HG02870 (cell line): Measurements from ENCODE around the gene GTF2IRD1.
"Not testable (repeated sequence)": the region's sequence is repeated elsewhere in the genome, so short reads cannot be mapped to it uniquely, and the experiment has no call there.

Source experiments
- ATAC-seq: cut with Tn5 transposase; IDR thresholded peaks from one replicate; pipeline ENCODE4 v1.9.1; 2021; ENCODE audit warnings: mild to moderate bottlenecking, moderate library complexity; ENCODE audit not compliant: unreplicated experiment

Gene GTF2IRD1

GRCh38 chr7:74544706-74545469 lies 91.2 kb downstream of the GTF2IRD1 start:
- no peak for ATAC-seq

DNA sequence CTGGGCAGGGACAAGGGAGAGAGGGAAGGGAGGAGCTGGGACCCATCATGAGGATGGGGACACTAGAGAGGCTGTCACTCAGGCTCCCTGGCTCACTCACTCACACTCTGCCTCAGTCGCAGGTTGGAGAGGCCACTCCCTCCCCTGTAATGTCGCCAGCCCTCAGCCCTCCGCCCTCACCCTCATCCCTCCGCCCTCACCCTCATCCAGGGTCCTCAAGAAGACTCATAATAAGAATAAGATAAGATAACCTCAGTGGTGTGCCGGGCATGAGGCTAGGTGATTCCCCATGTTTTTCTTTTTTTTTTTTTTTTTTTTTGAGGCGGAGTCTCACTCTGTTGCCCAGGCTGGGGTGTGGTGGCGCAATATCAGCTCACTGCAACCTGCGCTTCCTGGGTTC lies 92.2 kb downstream of the GTF2IRD1 start:
- ATAC-seq = no peak

GRCh38 chr7:74553596-74554012 lies 99.9 kb downstream of the GTF2IRD1 start:
- ATAC-seq = not testable (repeated sequence)

DNA sequence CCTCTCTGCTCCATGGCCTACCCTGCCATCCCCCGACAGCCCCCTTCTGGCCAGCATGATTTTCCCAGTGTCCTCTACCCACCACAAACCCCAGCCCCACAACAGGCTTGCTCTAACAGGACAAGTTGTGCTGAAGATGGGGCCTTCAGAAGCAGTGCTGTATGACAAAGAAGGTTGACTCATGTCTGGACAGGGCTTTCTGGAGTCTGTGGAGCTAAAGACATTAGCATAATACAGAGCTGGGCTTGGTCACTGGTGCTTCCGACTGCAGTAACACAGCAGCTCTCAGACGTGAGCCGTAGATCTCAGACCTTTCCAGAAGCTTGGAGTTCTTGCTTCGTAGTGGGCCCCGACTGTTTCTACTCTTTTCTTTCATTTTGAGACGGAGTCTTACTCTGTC lies 100.5 kb downstream of the GTF2IRD1 start:
- ATAC-seq = no peak

DNA sequence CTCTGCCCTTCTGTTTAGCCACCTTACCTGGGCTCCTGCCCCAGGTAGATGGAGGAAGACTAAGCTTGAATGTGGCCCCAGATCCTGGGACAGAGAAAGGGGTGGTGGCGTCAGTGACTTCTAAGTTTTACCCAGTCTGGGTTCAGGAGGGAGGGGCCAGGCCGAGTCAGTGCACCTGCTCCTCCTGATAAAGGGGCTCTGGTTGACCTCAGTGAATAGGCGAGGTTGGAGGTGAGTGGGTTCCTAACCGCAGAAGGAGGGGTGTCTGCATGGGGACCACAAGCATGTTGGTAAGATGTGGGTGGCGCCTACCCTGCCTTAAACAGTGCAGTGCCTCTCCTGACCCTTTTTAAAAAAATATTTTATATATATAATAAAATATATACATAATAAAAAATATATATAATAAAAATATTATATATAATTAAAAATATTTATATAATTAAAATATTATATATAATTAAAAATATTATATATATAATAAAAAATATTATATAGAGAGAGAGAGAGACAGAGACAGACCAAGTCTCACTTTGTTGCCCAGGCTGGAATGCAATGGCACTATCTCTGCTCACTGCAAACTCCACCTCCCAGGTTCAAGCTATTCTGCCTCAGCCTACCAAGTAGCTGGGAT lies 106.5 kb downstream of the GTF2IRD1 start:
- no peak for ATAC-seq

GRCh38 chr7:74561898-74562613 lies 108.3 kb downstream of the GTF2IRD1 start:
- ATAC-seq = no peak

- ATAC-seq = not testable (repeated sequence)
Measured at GRCh38 chr7:74563639-74564038, 109.9 kb downstream of the GTF2IRD1 start.

GRCh38 chr7:74567318-74567668 lies 113.6 kb downstream of the GTF2IRD1 start:
- ATAC-seq = no peak

DNA sequence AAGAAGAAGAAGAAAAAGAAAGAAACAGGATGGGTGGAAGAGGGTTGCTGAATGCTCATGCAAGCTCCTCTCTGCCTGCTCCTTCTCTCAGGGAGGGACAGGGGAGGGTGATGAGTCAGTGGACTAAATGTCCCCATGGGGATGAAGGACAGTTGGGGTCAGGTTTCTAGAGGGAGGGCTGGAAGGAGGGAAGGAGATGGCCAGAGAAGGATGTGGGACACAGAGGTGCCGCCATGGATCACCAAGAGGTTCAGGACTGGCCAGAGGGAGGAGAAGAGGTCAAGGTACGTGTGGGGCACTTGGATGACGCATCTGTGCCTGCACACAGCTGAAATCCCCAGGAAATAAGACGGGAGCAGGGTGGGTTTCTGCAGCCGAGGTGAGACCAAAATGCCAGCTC lies 115.0 kb downstream of the GTF2IRD1 start:
- ATAC-seq = no peak

DNA sequence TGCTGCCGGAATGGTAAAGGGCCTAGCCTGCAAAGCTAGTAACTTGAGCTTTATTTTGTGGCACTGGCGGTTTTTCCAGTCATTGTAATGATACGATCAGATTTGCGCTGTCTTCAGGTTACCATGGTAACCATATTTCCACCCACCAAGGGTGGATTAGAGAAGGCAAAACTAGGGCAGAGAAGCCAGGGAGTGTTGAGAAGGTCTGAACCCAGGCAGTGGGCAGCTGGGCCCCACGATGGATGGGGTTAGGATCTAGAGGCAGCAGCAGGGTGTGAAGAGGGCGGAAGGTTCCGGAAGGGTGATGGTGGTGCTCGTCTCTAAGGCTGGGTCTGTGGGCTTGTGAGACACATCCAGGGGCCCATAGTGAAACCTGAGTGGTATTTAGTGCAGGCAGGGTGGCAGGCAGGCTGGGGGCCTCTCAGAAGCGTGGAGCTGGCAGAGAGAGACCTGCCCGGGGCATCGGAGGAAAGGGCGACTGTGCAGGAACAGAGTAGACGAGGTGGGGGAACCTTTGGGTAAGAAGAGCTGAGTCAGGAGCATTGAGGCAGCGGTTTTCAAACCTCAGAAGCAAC lies 115.9 kb downstream of the GTF2IRD1 start:
- ATAC-seq = no peak

DNA sequence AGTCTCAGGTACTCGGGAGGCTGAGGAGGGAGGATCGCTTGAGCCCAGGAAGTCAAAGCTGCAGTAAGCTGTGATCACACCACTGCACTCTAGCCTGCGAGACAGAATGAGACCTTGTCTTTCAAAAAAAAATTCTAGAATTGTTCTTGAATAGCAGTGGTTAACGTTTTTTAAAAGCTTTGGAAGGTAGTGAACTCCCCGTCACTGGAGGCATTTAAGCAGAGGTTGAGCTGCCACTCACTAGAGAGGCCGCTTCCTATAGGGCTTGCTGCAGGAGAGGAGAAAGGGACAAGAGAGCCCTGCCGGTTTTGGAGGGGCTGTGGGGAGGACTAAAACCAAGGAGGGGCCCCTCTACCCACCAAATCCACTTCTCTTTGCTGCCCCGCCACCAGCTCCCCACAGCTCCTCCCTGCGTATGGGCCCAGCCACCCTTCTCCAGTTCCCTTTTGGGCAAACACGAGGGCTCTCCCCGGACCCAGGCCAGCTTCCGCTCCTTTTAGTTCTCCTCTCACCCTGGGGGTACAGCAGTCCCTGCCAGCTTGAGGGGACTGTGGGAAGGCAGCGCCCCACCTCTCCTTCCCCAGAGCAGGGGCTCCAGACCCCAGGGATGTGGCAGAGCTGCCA lies 116.9 kb downstream of the GTF2IRD1 start:
- ATAC-seq = no peak

DNA sequence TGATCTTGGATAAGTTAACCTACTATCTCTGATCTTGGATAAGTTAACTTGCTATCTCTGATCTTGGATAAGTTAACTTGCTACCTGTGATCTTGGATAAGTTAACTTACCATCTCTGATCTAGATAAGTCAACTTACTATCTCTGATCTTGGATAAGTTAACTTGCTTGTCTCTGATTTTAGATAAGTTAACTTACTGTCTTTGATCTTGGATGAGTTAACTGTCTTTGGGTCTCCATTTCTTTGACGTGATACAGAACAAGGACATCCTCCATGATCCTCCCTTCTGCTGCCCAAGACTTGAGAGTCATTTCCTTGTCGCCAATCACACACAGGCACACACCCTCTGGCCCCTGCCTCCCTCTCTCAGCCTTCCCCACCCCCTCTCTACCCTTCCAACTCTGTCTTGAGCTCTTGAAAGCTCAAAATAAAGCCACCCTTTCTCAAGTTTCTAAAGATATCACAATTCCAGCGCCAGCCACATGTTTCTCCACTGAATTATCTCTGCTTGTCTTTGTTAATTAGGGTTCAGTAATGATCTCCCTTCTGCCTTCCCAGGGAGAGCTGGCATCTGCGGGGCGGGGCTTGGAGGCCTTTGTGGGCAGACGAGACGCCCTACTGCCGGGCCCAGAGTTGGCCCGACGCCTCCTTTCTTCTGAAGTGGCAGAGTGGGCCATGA lies 118.7 kb downstream of the GTF2IRD1 start:
- ATAC-seq = no peak

GRCh38 chr7:74573512-74573911 lies 119.8 kb downstream of the GTF2IRD1 start:
- no peak for ATAC-seq

DNA sequence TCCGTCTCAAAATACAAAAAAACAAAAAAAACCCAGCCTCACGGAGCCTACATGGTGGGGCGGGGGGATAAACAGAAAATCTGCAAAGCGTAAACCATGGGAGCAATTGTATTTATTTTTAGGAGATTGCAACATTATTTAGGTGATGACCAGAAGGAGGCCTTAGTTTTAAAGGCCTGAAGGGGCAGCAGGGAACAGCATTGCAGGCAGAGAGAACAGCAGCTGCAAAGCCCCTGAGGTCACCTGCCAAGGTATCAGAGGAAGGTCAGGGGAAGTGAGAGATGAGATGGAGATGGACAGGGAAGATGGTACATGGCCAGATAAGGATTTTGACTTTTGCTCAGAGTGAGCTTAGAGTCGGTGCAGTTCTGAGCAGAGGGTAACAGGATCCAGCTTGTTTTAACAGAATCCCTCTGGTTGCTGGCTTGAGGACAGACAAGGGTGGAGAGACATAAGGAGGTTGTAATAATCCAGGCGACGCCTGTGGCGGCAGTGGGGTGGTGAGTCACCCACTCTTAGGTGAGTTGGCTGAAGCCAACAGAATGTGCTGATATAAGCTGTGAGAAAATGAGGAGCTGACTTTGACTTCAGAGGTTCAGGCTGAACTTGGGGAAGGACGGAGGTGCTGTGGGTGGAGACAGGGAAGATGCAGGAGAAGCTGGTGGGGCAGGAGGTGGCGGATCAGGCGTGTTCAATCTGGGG lies 121.5 kb downstream of the GTF2IRD1 start:
- no peak for ATAC-seq

DNA sequence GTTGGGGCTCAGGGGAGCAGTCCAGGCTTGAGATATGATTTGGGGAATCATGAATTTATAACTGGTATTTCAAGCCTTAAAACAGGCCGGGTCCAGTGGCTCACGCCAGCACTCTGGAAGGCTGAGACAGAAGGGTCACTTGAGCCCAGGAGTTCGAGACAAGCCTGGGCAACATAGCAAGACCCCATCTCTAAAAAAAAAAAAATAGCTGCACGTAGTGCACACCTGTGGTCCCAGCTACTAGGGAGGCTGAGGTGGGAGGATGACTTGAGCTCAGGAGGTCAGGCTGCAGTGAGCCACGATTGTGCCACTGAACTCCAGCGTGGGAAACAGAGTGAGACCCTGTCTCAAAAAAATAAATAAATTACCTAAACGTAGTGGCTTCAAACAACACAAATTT lies 122.1 kb downstream of the GTF2IRD1 start:
- no peak for ATAC-seq

DNA sequence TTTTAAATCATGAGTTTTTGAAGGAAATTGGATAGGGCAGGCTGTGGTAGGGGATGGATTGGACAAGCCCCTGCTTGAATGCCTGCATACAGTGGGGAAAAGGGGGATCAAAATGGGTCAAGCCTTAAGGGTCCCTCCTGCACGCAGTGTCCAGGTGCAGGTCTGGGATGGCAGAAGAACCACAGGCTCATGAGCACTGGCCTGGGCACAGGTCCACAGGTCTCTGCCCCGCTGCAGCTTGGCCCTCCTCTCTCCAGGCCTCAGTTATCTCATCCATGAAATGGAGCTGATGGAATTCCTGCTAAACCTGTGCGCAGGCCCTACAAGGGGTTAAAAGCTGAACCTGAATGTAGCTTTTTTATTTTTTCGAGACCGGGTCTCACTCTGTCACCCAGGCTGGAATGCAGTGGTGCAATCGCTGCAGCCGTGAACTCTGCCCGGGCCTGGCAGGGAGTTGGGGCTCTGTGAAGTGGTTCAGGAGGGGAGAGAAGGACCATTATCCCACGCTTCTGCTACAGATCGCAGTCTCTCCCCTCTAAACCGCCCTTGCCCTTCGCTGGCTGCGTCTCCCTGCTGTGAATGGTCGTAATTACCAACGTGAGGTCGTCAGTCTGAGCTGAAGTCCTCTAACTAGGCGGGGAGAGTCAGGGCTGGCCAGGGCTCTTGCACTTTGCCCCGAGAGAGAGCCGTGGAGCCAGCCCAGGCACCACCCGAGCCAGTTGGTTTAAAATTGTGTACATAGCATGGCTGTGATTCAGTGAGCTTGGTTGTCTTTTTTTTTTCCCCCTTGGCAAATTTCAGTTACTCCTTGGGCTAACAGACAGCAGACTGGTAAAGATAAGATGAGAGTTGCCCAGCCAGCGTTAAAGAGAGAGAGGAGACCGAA lies 126.3 kb downstream of the GTF2IRD1 start:
- ATAC-seq = no peak

DNA sequence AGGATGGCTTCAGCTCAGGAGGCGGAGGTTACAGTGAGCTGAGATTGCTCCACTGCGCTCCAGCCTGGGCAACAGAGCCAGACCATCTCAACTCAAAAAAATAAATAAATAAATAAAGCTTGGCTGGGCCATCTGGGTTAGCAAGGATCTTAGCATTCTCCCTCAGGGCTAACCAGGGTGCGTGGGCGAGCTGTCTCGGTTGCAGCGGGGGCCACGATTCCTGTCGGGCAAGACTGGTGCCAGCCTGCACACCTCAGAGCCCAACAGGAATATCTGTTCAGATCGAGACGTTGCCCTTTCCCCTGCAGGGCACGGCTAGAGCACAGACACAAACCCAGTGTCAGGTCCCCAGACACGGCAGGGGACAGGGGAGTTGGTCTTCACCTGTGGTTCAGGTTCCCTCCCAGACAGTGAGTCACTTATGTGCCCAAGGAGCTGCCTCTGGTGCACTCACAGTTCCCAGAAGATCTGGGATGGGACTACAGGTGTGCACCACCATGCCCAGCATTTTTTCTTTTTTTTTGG lies 128.3 kb downstream of the GTF2IRD1 start:
- no peak for ATAC-seq

- ATAC-seq = no peak
Measured at GRCh38 chr7:74582447-74583039, 128.8 kb downstream of the GTF2IRD1 start.
